RWPE1 (cell line): Measurements from ENCODE around the gene BMPR1B.

ENCODE experiments used
- CTCF ChIA-PET: fragments of 350-600 bp; sonication (Branson Sonifier 250); formaldehyde crosslinking; extraction: SDS; loops from one replicate; lab custom pipeline; 2021; lab: Yijun Ruan, JAX
- POLR2A ChIA-PET: fragments of 400-600 bp; formaldehyde crosslinking; extraction: SDS; loops from one replicate; lab custom pipeline; 2020; ENCODE audit warnings: antibody characterized with exemption; ENCODE audit not compliant: low non-redundant PET; lab: Yijun Ruan, JAX
- DNase-seq: peaks from one replicate; pipeline ENCODE4 v3.0.0; 2012; ENCODE audit warnings: low spot score
- H3K27ac ChIP-seq: fragments of 450-650 bp; 2 replicates; pipeline ENCODE4 v1.5.1; 2017
- TF ChIP-seq, protein P1 (sequence below): fragments of 450-650 bp; conservative IDR thresholded peaks from 2 replicates; pipeline ENCODE4 v1.5.1; 2017; ENCODE audit warnings: low read depth, mild to moderate bottlenecking

The BMPR1B gene

DNA sequence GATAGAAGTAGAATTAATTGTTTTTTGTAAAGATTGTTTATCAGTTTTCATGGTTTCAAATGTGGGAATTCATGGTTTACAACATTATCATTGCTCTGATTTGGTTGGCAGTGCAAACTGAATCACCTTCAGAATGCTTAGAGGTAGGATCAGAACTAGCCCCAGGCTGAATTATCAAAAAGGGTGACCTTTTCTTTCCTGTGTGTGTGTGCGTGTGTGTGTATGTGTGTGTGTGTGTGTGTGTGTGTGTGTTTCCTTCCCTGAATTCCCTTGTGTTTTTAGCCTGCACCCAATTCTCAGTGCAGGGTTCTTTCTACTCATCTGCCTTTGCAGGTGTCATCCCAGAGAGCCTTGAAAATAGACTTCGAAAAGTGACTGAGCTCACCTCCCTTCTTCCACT is 125.0 kb downstream of the BMPR1B start:
- H3K27ac ChIP-seq: no peak overlapping the region
- DNase-seq: no peak
- CTCF ChIA-PET: interaction anchor here (1.0 kb wide), 1 partner anchor 262 kb away, joined by 5 read pairs; no protein-coding TSS in a partner anchor
- POLR2A ChIA-PET: no interaction called here
- TF ChIP-seq, protein P1, sequence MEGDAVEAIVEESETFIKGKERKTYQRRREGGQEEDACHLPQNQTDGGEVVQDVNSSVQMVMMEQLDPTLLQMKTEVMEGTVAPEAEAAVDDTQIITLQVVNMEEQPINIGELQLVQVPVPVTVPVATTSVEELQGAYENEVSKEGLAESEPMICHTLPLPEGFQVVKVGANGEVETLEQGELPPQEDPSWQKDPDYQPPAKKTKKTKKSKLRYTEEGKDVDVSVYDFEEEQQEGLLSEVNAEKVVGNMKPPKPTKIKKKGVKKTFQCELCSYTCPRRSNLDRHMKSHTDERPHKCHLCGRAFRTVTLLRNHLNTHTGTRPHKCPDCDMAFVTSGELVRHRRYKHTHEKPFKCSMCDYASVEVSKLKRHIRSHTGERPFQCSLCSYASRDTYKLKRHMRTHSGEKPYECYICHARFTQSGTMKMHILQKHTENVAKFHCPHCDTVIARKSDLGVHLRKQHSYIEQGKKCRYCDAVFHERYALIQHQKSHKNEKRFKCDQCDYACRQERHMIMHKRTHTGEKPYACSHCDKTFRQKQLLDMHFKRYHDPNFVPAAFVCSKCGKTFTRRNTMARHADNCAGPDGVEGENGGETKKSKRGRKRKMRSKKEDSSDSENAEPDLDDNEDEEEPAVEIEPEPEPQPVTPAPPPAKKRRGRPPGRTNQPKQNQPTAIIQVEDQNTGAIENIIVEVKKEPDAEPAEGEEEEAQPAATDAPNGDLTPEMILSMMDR: no peak

DNA sequence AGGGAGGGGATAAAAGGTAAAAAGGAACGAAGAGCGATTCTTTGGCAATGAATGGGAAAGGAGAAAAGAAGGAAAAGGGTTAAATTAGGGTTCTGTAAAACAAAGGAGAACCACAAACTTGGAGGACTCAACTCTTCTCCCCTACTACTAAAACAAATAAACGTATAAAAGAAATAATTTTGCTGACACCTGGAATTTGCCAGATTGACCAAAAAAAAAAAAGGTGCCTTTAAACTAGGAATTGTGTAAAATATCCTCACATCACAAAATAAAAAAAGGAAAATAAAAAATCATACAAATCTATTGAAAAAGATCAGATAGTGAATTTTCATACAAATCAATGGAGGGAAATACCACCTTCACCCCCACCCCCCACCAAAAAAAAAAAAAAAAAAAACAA is 129.3 kb downstream of the BMPR1B start:
- H3K27ac ChIP-seq: no peak overlapping the region
- ChIA-PET CTCF (no interaction called here), POLR2A (no interaction called here)
- TF ChIP-seq, protein P1: no peak
- DNase-seq: no peak

DNA sequence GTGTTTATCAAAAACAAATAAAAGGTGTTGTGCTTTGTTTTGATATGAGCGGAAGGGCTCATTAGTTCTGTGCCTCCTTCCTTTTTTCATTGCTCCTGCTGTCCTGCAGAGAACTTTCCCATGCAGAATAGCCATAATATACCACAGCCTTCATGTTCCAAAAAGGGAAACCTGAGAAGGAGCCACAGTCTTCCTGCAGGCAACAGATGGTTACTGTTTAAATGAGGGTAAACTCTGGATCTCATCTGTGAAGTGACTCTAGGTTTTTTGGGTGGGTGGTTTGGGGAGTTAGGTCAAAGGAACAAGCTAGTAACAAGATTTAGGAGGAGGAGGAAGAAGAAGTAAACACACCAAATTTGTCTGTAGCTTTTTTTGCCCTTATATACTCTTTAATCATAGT is 131.8 kb downstream of the BMPR1B start:
- DNase-seq: no peak

DNA sequence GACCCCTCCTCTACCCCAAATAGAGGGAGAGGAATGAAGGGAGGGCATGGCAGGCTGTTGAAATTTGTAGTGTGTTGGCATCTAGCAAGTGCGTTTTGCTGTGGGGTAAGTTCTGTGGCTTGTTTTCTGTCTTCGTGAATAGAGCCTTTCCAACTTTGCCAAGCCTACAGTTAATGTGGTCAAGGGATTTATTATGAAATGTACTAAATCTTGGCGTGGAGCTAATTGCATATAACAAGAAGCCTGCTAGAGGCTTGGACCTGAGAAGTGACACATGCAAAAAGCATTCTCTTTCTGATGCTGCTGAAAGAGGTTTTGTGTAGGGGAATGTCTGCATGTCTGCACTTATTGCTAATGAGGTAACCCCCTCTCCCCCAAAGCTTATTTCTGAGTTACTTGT is 132.2 kb downstream of the BMPR1B start:
- no peak overlapping the region for H3K27ac ChIP-seq
- DNase-seq: peak; percentile 36
- TF ChIP-seq, protein P1: no peak
- ChIA-PET CTCF (no interaction called here), POLR2A (no interaction called here)

More for the DNA sequence above, 131.8 kb downstream of the BMPR1B start:
- TF ChIP-seq, protein P1: no peak
- ChIA-PET POLR2A (no interaction called here), CTCF (no interaction called here)
- no peak overlapping the region for H3K27ac ChIP-seq

DNA sequence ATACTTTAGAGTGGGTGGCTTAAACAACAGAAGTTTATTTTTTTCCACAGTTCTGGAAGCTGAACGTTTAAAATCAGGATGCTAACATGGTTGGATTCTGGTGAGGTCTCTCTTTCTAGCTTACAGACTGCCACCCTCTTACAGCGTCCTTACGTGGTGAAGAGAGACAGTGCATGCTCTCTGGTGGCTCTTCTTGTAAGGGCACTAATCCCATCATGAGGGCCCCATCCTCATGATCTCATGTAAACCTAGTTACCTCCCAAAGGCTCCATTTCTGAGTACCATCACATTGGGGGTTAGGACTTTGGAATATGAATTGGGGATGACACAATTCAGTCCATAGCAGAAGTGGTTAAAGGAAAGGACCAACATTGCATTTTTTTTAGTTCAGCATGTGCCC is 132.8 kb downstream of the BMPR1B start:
- no peak for DNase-seq

DNA sequence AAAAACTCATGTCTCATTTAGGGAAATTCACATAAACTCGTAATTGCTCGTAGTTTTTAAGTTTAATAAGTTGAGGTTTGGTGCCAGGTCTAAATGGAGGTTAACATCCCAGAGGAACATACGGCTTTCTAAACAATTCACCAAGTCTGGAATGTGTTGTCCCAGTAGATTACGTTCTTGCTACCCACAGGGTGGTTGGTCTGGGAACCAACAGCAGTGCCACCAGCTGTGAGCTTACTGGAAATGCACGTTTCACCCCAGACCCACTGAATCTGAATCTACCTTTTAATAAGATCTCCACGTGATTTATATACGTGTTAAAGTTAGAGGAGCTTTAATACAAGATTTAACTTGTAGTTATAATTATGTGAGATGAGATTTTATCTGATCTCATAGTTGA is 134.3 kb downstream of the BMPR1B start:
- TF ChIP-seq, protein P1: no peak
- ChIA-PET CTCF (no interaction called here), POLR2A (no interaction called here)
- DNase-seq: peak; percentile 7
- no peak overlapping the region for H3K27ac ChIP-seq

More for the DNA sequence above, 132.8 kb downstream of the BMPR1B start:
- ChIA-PET CTCF (no interaction called here), POLR2A (no interaction called here)
- H3K27ac ChIP-seq: no peak overlapping the region
- TF ChIP-seq, protein P1: no peak
